Measurements from ENCODE around the gene DNAJB12. TPM values are rescaled to one million over a fixed set of nuclear protein-coding genes. Genes with fewer than 3 reads are reported as not detected.
A peak's percentile ranks its signal among the peaks of the same experiment; 100 is the strongest.
"Not testable (repeated sequence)": the region's sequence is repeated elsewhere in the genome, so short reads cannot be mapped to it uniquely, and the experiment has no call there.

The DNAJB12 gene
- total RNA-seq, 1 experiment from 2014 or later = 30.9 TPM

- DNase-seq = peak; percentile 65
- Histone ChIP-seq H3K4me3 (ENCODE audit: low read length) (no peak overlapping the region), H3F3A (ENCODE audit: low read length, unreplicated experiment) (no peaks in the 10 kb centered on the region), H3K27me3 (ENCODE audit: low read length) (no peaks in the 10 kb centered on the region), H3K36me3 (ENCODE audit: low read depth, low read length) (no peaks in the 10 kb centered on the region), H4K20me1 (ENCODE audit: low read length) (no peaks in the 10 kb centered on the region), H3K27ac (ENCODE audit: low read length) (peak overlapping the region; percentile 67), H3K79me2 (ENCODE audit: low read length) (no peaks in the 10 kb centered on the region), H3K9ac (ENCODE audit: low read length) (peak overlapping the region; percentile 26; the same call in 1 of the 2 replicates), H2AFZ (ENCODE audit: low read length) (peak overlapping the region; percentile 43; the same call in 1 of the 2 replicates), H3K4me2 (ENCODE audit: low read length) (peak overlapping the region; percentile 33), H3K9me2 (replicated peaks; ENCODE audit: low read length) (no peaks in the 10 kb centered on the region), H3K4me1 (ENCODE audit: insufficient read depth, low read length) (peaks cover 31% of the 10 kb centered on the region), H3K9me3 (ENCODE audit: low read length) (no peaks in the 10 kb centered on the region)
- CTCF ChIA-PET = no interaction called here
- TF ChIP-seq CTCF (conservative IDR thresholded peaks at IDR 0.05; ENCODE audit: low read depth, low read length) = no peak
- BruUV-seq (replicated peaks) = no TSS peak
- intact Hi-C loops (cut with micrococcal nuclease) = no loop called here
- POLR2A ChIA-PET (ENCODE audit: unreplicated experiment) = no interaction called here
- ATAC-seq = peak; percentile 56
These were observed 46.3 kb downstream of the DNAJB12 start for GRCh38 chr10:72308320-72308987.

GRCh38 chr10:72307711-72308110 lies 47.0 kb downstream of the DNAJB12 start:
- CTCF ChIA-PET; H4K20me1 ChIP-seq (ENCODE audit: low read length); intact Hi-C loops (cut with micrococcal nuclease); ATAC-seq; H3F3A ChIP-seq (ENCODE audit: low read length, unreplicated experiment); H3K27ac ChIP-seq (ENCODE audit: low read length); POLR2A ChIA-PET (ENCODE audit: unreplicated experiment); H3K9ac ChIP-seq (ENCODE audit: low read length); H3K4me2 ChIP-seq (ENCODE audit: low read length); DNase-seq; H3K9me2 ChIP-seq (replicated peaks; ENCODE audit: low read length); H3K4me3 ChIP-seq (ENCODE audit: low read length); H3K36me3 ChIP-seq (ENCODE audit: low read depth, low read length); H3K9me3 ChIP-seq (ENCODE audit: low read length); H3K27me3 ChIP-seq (ENCODE audit: low read length); H3K79me2 ChIP-seq (ENCODE audit: low read length); H2AFZ ChIP-seq (ENCODE audit: low read length); BruUV-seq (replicated peaks): not testable (repeated sequence)
- peaks cover 31% of the 10 kb centered on the region for H3K4me1 ChIP-seq (ENCODE audit: insufficient read depth, low read length)

GRCh38 chr10:72306215-72306760 lies 48.4 kb downstream of the DNAJB12 start:
- Histone ChIP-seq H3K9ac (ENCODE audit: low read length) (no peak overlapping the region), H3K27me3 (ENCODE audit: low read length) (no peaks in the 10 kb centered on the region), H3F3A (ENCODE audit: low read length, unreplicated experiment) (no peaks in the 10 kb centered on the region), H3K4me3 (ENCODE audit: low read length) (no peak overlapping the region), H3K36me3 (ENCODE audit: low read depth, low read length) (no peaks in the 10 kb centered on the region), H2AFZ (ENCODE audit: low read length) (no peak overlapping the region), H3K9me2 (replicated peaks; ENCODE audit: low read length) (no peaks in the 10 kb centered on the region), H4K20me1 (ENCODE audit: low read length) (no peaks in the 10 kb centered on the region), H3K4me1 (ENCODE audit: insufficient read depth, low read length) (peaks cover 31% of the 10 kb centered on the region), H3K27ac (ENCODE audit: low read length) (no peak overlapping the region), H3K79me2 (ENCODE audit: low read length) (no peaks in the 10 kb centered on the region), H3K9me3 (ENCODE audit: low read length) (no peaks in the 10 kb centered on the region), H3K4me2 (ENCODE audit: low read length) (no peak overlapping the region)
- no peak for TF ChIP-seq EZH2phosphoT487 (IDR thresholded peaks at IDR 0.05; ENCODE audit: borderline replicate concordance, low read length)
- TF ChIP-seq EZH2 (IDR thresholded peaks at IDR 0.05; ENCODE audit: low read length, unreplicated experiment) = no peak
- TF ChIP-seq CTCF (conservative IDR thresholded peaks at IDR 0.05; ENCODE audit: low read depth, low read length) = no peak
- intact Hi-C loops (cut with micrococcal nuclease) = no loop called here
- ChIA-PET POLR2A (ENCODE audit: unreplicated experiment) (no interaction called here), CTCF (no interaction called here)
- BruUV-seq (replicated peaks) = no TSS peak
- no peak for DNase-seq
- no peak for ATAC-seq
